NT2/D1 (cell line): Measurements from ENCODE around the gene INTS6L.

ENCODE experiments used
- DNase-seq: peaks from one replicate; pipeline ENCODE4 v3.0.0-alpha.2; 2011; ENCODE audit warnings: low read depth, low spot score
- H3K27me3 ChIP-seq: 2 replicates; pipeline ENCODE4 v1.6.0; 2011; ENCODE audit warnings: mild to moderate bottlenecking; ENCODE audit not compliant: insufficient read length, insufficient read depth
- H3K36me3 ChIP-seq: 2 replicates; pipeline ENCODE4 v1.6.1; 2011; ENCODE audit warnings: mild to moderate bottlenecking, low read length, mixed read lengths; ENCODE audit not compliant: insufficient read depth, insufficient read length
- H3K4me1 ChIP-seq: 2 replicates; pipeline ENCODE4 v1.5.1; 2011; ENCODE audit not compliant: insufficient read depth, insufficient read length
- H3K4me3 ChIP-seq: 2 replicates; pipeline ENCODE4 v1.5.1; 2011; ENCODE audit warnings: low read depth; ENCODE audit not compliant: insufficient read length
- H3K9ac ChIP-seq: 2 replicates; pipeline ENCODE4 v1.6.0; 2011; ENCODE audit warnings: low read depth; ENCODE audit not compliant: insufficient read length
- H3K9me3 ChIP-seq: 2 replicates; pipeline ENCODE4 v1.5.1; 2011; ENCODE audit warnings: mild to moderate bottlenecking, low read length; ENCODE audit not compliant: insufficient read depth
- SUZ12 ChIP-seq: IDR thresholded peaks from 2 replicates; pipeline ENCODE4 v1.6.1; 2011; ENCODE audit not compliant: insufficient read length, insufficient read depth; ENCODE audit errors: extremely low read depth
- YY1 ChIP-seq: IDR thresholded peaks from 2 replicates; pipeline ENCODE4 v1.6.1; 2011; ENCODE audit not compliant: insufficient read length, insufficient read depth
- ZNF274 ChIP-seq: IDR thresholded peaks from 2 replicates; pipeline ENCODE4 v1.6.1; 2011; ENCODE audit warnings: mild to moderate bottlenecking, low read depth, low read length

Gene INTS6L

DNA sequence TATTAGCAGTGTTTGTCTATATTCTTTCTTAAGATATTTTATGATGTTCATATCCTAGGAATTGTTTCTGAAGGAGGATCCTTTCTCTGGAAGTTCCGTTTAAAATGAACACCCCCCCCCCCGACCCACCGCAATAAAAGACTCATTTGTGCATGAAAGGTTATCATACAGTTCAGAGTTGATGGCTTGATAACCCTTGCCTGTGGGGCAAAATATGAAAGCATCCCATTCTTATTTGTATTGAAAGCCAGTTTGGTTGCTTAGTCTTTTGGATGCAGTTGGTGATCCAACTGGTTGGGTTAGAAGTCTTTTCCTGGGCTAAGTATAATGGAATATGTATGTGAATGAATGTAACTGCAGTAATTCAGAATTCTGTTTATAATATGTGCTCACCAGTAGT is 8.3 kb downstream of the INTS6L start:
- Histone ChIP-seq H3K9me3 (no peaks in the 10 kb centered on the region), H3K36me3 (no peaks in the 10 kb centered on the region), H3K4me1 (no peaks in the 10 kb centered on the region), H3K27me3 (no peaks in the 10 kb centered on the region), H3K4me3 (no peak overlapping the region), H3K9ac (no peak overlapping the region)
- DNase-seq, result no peak
- no peak for TF ChIP-seq ZNF274
- TF ChIP-seq YY1, result no peak
- no peak for TF ChIP-seq SUZ12

DNA sequence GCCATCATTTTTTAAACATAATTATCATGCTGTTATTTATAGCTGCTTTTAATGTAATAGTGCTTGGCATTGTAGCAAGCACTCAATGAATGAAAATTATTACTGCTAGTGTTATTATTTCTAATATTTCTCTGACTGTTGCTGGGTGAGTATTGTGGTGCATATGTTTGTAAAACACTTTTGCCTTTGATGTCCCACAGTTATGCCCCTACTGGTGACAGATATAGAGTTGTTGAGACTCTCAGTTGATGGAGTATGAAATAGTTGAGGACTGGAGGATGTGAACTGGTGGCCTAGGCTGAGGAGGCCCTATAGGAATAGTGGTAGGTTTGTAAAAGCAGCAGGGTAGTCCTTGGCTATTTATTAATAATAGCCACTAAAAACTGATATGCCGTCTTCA is 9.6 kb downstream of the INTS6L start:
- Histone ChIP-seq H3K36me3 (no peaks in the 10 kb centered on the region), H3K4me3 (no peak overlapping the region), H3K27me3 (no peaks in the 10 kb centered on the region), H3K9me3 (no peaks in the 10 kb centered on the region), H3K9ac (no peak overlapping the region), H3K4me1 (no peaks in the 10 kb centered on the region)
- DNase-seq, result no peak
- no peak for TF ChIP-seq ZNF274
- no peak for TF ChIP-seq YY1
- no peak for TF ChIP-seq SUZ12

DNA sequence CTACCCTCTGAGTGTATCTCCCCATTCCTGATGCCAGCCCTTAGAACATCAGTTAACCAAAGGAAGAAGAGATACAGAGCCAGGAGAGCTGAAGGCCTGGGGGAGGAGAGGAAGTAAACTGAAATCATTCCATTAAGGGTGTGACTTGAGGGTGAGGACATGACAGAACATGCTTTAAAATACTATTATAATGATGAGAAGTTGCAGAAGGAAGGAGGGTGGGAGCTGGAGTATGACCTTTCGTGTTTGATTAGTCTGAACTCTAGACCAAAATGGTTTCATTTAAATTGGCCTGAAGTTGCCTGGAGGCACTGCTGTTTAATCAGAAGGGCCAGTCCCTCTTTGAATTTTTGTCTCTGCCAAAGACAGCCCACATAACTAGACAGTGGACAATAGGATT is 11.4 kb downstream of the INTS6L start:
- no peak for TF ChIP-seq SUZ12
- TF ChIP-seq YY1, result no peak
- no peaks in the 10 kb centered on the region for H3K36me3 ChIP-seq
- H3K27me3 ChIP-seq, result no peaks in the 10 kb centered on the region
- no peaks in the 10 kb centered on the region for H3K9me3 ChIP-seq
- no peaks in the 10 kb centered on the region for H3K4me1 ChIP-seq
- no peak overlapping the region for H3K4me3 ChIP-seq
- DNase-seq, result no peak
- no peak overlapping the region for H3K9ac ChIP-seq

DNA sequence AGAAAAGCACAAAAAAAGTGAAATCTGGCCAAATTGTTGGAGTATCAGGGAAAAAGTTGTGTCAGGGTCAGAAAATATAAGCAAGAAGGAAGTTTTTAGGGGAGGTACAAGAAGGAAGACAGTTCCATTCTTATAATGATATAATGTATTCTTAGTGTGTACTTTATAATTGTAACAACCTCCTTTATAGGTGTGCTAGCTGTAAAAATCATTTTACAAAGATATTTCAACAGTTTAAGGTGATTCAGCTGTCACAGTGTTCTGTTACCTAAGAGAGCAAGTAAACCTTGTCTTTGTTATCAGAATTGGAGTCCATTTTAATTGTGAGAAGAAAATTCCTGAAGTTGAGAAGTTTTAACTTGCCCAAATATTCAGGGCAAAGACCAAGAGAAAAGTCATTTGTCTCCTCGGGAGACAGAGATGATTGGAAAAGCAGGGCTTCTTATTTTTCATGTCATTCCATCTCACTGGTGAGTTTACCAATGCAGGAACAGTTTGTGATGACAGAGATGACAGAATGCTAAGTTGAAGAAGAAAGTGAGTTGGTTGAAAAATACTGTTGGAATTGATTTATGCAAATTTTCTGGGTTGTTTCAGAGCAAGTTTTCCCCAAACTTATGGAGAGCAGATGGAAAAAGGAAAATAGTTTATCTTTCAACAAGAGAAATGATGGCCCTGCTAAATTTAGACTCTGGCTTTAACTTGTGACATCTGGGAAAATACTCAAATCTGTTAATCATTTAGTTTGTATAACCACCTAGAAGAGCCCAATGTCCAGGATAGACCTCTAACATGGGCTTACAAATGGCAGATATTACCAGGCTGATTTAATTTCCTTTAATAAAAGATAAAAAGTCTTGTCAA is 14.8 kb downstream of the INTS6L start:
- H3K36me3 ChIP-seq, result no peaks in the 10 kb centered on the region
- H3K9ac ChIP-seq, result no peak overlapping the region
- TF ChIP-seq YY1, result no peak
- no peak for TF ChIP-seq SUZ12
- no peak for TF ChIP-seq ZNF274
- H3K4me3 ChIP-seq, result no peak overlapping the region
- no peaks in the 10 kb centered on the region for H3K27me3 ChIP-seq
- H3K9me3 ChIP-seq, result no peaks in the 10 kb centered on the region
- DNase-seq, result no peak
- H3K4me1 ChIP-seq, result no peaks in the 10 kb centered on the region

DNA sequence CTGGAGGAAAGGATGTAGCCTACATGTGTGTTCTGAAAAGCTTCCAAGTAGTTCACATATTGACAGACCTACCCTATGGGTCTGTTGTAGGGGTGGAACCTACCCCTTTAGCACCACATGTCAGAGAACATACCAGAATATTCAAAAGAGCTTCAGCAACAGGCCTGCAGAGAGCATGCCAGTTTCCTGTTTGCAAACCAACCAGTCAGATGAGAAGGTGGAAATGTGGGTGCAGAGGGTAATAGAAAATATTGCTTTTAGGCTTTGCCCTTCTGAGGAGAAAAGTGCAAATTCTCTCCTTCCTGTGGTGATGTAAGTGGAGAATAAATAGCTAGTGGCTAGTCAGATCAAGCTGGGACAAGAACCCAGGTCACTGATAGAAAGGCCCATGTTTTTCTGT is 16.4 kb downstream of the INTS6L start:
- Histone ChIP-seq H3K9ac (no peak overlapping the region), H3K4me1 (no peaks in the 10 kb centered on the region), H3K36me3 (no peaks in the 10 kb centered on the region), H3K27me3 (no peaks in the 10 kb centered on the region), H3K4me3 (no peak overlapping the region), H3K9me3 (no peaks in the 10 kb centered on the region)
- no peak for DNase-seq
- TF ChIP-seq SUZ12, result no peak
- TF ChIP-seq ZNF274, result no peak
- no peak for TF ChIP-seq YY1

DNA sequence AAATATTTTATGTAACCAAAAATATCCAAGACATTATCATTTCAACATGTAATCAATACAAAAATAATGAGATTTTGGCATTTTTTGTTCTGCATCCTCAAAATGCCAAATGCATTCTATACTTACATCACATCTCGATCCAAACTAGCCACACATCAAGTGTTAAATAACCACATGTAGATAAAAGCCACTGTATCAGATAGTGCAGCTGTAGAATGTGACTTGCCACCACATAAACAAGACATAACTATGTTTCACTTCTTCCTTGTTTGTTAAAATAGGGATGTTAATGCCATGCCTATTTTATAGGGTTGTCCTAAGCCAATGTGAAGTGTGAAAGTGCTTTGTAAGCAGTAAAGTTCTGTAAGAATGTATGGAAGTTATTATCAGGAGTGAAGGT is 20.9 kb downstream of the INTS6L start:
- H3K4me1 ChIP-seq, result no peaks in the 10 kb centered on the region
- H3K9me3 ChIP-seq, result no peaks in the 10 kb centered on the region
- no peak for DNase-seq
- H3K27me3 ChIP-seq, result no peaks in the 10 kb centered on the region
- H3K9ac ChIP-seq, result no peak overlapping the region
- no peaks in the 10 kb centered on the region for H3K36me3 ChIP-seq
- TF ChIP-seq YY1 (no peak), ZNF274 (no peak), SUZ12 (no peak)
- H3K4me3 ChIP-seq, result no peak overlapping the region

DNA sequence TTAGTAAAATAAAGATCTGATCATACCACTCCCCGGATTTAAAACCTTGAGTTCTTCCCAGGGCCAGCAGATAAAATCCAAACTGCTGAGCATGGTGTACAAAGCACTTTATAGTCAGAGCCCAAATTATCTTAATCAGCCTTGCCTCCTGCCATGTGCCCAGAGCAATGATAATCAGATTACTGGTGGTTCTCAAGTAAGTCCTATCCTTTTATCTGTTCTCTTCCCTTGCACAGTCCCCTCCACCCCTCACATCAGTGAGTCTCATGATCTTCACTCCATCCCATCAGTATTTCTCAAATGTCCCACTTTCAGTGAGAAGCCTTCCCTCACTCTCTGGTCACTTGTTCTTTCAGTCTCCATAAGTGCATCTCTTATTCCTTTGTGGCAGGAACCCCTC is 22.7 kb downstream of the INTS6L start:
- no peak for DNase-seq
- H3K27me3 ChIP-seq, result no peaks in the 10 kb centered on the region
- no peak overlapping the region for H3K4me3 ChIP-seq
- TF ChIP-seq ZNF274 (no peak), YY1 (no peak), SUZ12 (no peak)
- H3K9me3 ChIP-seq, result no peaks in the 10 kb centered on the region
- no peaks in the 10 kb centered on the region for H3K36me3 ChIP-seq
- H3K4me1 ChIP-seq, result no peaks in the 10 kb centered on the region
- H3K9ac ChIP-seq, result no peak overlapping the region
